Measurements from ENCODE around the gene JAM2. TPM values are rescaled to one million over a fixed set of nuclear protein-coding genes. Genes with fewer than 3 reads are reported as not detected.

Gene JAM2
- total RNA-seq, 3 donors from 2014 or later (not counting 1 experiment from before 2014, with no cell fraction given): 0.09 TPM; not detected in 2

- Histone ChIP-seq H3K4me1 (ENCODE audit: control insufficient read depth, insufficient read depth, low read length) (no peaks in the 10 kb centered on the region), H3K27ac (ENCODE audit: low read length) (no peak overlapping the region), H3K27me3 (ENCODE audit: control insufficient read depth, insufficient read depth, low read length) (no peaks in the 10 kb centered on the region), H3K9me3 (ENCODE audit: control insufficient read depth, insufficient read depth, low read length) (no peaks in the 10 kb centered on the region), H3K4me3 (ENCODE audit: low read length) (no peak overlapping the region), H3K36me3 (ENCODE audit: control insufficient read depth, insufficient read depth, low read length) (peaks cover 61% of the 10 kb centered on the region)
- DNase-seq (no peak), ATAC-seq (no peak)
- no peak for TF ChIP-seq CTCF (IDR thresholded peaks at IDR 0.05)
- Mint-ChIP-seq H3K9me3 (no peaks in the 10 kb centered on the region), H3K4me1 (peaks cover 19 to 36% of the 10 kb centered on the region in 2 donors), H3K36me3 (no peaks in the 10 kb centered on the region), H3K27me3 (ENCODE audit: low read depth in 2 of 2) (no peaks in the 10 kb centered on the region), H3K4me3 (no peak overlapping the region), H3K27ac (no peak overlapping the region)
- 100% methylated on average over 1 of the region's 1 CpG for WGBS (ENCODE audit: insufficient coverage)
- intact Hi-C loops (cut with micrococcal nuclease): no loop called here
These were observed 120.5 kb downstream of the JAM2 start for GRCh38 chr21:25759573-25759972.

- no peak for ATAC-seq
These were observed 121.0 kb downstream of the JAM2 start for GRCh38 chr21:25760061-25760460.

GRCh38 chr21:25760677-25761076 lies 121.6 kb downstream of the JAM2 start:
- no peak for DNase-seq
- Mint-ChIP-seq H3K36me3 (peaks cover 5% of the 10 kb centered on the region), H3K4me3 (no peak overlapping the region), H3K4me1 (peaks cover 16 to 28% of the 10 kb centered on the region in 2 donors), H3K27me3 (ENCODE audit: low read depth in 2 of 2) (no peaks in the 10 kb centered on the region), H3K9me3 (no peaks in the 10 kb centered on the region), H3K27ac (peak overlapping the region; percentile 29 to 39)
- TF ChIP-seq CTCF (IDR thresholded peaks at IDR 0.05): no peak
- Histone ChIP-seq H3K27me3 (ENCODE audit: control insufficient read depth, insufficient read depth, low read length) (no peaks in the 10 kb centered on the region), H3K36me3 (ENCODE audit: control insufficient read depth, insufficient read depth, low read length) (peaks cover 70% of the 10 kb centered on the region), H3K27ac (ENCODE audit: low read length) (no peak overlapping the region), H3K4me1 (ENCODE audit: control insufficient read depth, insufficient read depth, low read length) (no peaks in the 10 kb centered on the region), H3K4me3 (ENCODE audit: low read length) (no peak overlapping the region), H3K9me3 (ENCODE audit: control insufficient read depth, insufficient read depth, low read length) (no peaks in the 10 kb centered on the region)
- intact Hi-C loops (cut with micrococcal nuclease): no loop called here
- 50% methylated on average over 1 of the region's 1 CpG for WGBS (ENCODE audit: insufficient coverage)
- ATAC-seq: no peak

More at GRCh38 chr21:25760061-25760460, 121.0 kb downstream of the JAM2 start:
- Mint-ChIP-seq H3K4me3 (no peak overlapping the region), H3K27ac (no peak overlapping the region), H3K36me3 (no peaks in the 10 kb centered on the region), H3K4me1 (peaks cover 19 to 35% of the 10 kb centered on the region in 2 donors), H3K9me3 (no peaks in the 10 kb centered on the region), H3K27me3 (ENCODE audit: low read depth in 2 of 2) (no peaks in the 10 kb centered on the region)
- Histone ChIP-seq H3K4me1 (ENCODE audit: control insufficient read depth, insufficient read depth, low read length) (no peaks in the 10 kb centered on the region), H3K36me3 (ENCODE audit: control insufficient read depth, insufficient read depth, low read length) (peaks cover 63% of the 10 kb centered on the region), H3K9me3 (ENCODE audit: control insufficient read depth, insufficient read depth, low read length) (no peaks in the 10 kb centered on the region), H3K4me3 (ENCODE audit: low read length) (no peak overlapping the region), H3K27me3 (ENCODE audit: control insufficient read depth, insufficient read depth, low read length) (no peaks in the 10 kb centered on the region), H3K27ac (ENCODE audit: low read length) (no peak overlapping the region)
- intact Hi-C loops (cut with micrococcal nuclease): no loop called here
- TF ChIP-seq CTCF (IDR thresholded peaks at IDR 0.05): no peak
- no peak for DNase-seq
- 97% methylated on average over 3 of the region's 3 CpGs for WGBS (ENCODE audit: insufficient coverage)

DNA sequence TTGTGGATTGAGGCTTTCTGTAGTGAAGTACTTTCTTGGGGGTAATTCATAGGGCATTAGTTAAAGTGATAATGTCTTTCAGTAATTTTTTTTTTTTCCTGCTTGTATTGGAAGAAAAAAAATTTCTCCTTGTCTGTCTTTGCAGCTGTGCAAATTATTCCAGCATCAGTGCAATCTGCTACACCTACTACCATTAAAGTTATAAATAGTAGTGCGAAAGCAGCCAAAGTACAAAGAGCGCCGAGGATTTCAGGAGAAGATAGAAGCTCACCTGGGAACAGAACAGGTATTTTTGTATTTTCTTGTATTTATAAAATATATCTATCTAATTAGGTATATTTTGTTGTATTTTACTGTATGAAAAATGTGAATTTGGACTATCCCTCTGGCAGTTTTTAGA lies 125.0 kb downstream of the JAM2 start:
- H3K27ac Mint-ChIP-seq: no peak overlapping the region
- intact Hi-C loops (cut with micrococcal nuclease): no loop called here
- no peaks in the 10 kb centered on the region for H3K27me3 Mint-ChIP-seq (ENCODE audit: low read depth in 2 of 2)
- 100% methylated on average over 3 of the region's 3 CpGs for WGBS (ENCODE audit: insufficient coverage)
- no peak overlapping the region for H3K4me3 ChIP-seq (ENCODE audit: low read length)
- peaks cover 18% of the 10 kb centered on the region for H3K36me3 Mint-ChIP-seq
- TF ChIP-seq CTCF (IDR thresholded peaks at IDR 0.05): no peak
- H3K27ac ChIP-seq (ENCODE audit: low read length): no peak overlapping the region
- no peaks in the 10 kb centered on the region for H3K9me3 Mint-ChIP-seq
- H3K4me1 Mint-ChIP-seq: peaks cover 0 to 14% of the 10 kb centered on the region in 2 donors
- DNase-seq (no peak), ATAC-seq (no peak)
- no peaks in the 10 kb centered on the region for H3K4me1 ChIP-seq (ENCODE audit: control insufficient read depth, insufficient read depth, low read length)
- H3K27me3 ChIP-seq (ENCODE audit: control insufficient read depth, insufficient read depth, low read length): no peaks in the 10 kb centered on the region
- H3K36me3 ChIP-seq (ENCODE audit: control insufficient read depth, insufficient read depth, low read length): peaks cover 79% of the 10 kb centered on the region
- no peaks in the 10 kb centered on the region for H3K9me3 ChIP-seq (ENCODE audit: control insufficient read depth, insufficient read depth, low read length)
- H3K4me3 Mint-ChIP-seq: no peak overlapping the region

All from natural killer cell (primary cell).